HG03135 (cell line): ENCODE data around the gene NELFCD.
"Not testable (repeated sequence)": the region's sequence is repeated elsewhere in the genome, so short reads cannot be mapped to it uniquely, and the experiment has no call there.

Source experiments
- ATAC-seq: cut with Tn5 transposase; IDR thresholded peaks from one replicate; pipeline ENCODE4 v1.9.1; 2021; ENCODE audit warnings: mild to moderate bottlenecking, moderate library complexity; ENCODE audit not compliant: unreplicated experiment

Gene NELFCD, protein sequence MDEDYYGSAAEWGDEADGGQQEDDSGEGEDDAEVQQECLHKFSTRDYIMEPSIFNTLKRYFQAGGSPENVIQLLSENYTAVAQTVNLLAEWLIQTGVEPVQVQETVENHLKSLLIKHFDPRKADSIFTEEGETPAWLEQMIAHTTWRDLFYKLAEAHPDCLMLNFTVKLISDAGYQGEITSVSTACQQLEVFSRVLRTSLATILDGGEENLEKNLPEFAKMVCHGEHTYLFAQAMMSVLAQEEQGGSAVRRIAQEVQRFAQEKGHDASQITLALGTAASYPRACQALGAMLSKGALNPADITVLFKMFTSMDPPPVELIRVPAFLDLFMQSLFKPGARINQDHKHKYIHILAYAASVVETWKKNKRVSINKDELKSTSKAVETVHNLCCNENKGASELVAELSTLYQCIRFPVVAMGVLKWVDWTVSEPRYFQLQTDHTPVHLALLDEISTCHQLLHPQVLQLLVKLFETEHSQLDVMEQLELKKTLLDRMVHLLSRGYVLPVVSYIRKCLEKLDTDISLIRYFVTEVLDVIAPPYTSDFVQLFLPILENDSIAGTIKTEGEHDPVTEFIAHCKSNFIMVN

DNA sequence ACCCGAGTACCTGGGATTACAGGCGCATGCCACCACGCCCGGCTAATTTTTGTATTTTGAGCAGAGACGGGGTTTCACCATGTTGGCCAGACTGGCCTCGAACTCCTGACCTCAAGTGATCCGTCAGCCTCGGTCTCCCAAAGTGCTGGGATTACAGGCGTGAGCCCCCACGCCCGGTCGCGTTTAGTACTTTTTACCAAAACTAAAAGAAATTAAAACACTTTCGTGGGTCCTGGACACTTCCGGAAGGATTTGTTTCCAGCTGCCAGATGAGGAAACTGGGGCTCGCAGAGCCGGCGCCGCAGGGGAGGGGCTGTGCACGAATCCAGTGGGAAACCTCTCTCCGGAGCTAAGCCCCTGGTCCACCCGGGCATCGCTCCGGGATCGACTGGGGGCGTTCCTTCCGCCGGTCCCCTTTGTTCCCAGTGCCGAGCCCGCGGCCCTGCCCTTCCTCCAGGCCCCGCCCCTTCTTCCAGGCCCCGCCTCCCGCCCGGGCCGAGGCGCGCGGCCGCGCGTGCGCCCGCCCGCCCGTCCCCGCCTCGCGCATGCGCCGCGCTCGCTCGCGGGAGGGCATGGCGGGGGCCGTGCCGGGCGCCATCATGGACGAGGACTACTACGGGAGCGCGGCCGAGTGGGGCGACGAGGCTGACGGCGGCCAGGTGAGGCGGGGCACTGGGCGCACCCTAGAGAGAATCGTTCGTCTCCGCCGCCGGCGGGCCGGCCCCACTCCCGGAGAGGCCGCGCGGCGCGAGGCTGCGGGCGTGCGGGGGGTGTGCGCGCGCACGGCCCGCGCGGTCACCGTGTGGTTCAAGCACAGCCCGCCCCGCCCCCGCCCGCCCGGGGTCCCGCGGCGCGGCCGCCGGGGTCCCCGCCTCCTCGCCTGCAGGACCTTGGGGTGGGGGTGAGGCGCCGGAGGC, at the start of gene NELFCD:
NELFCD (plus strand) TSS at position 546 of the 917 bp plus-strand sequence; CDS start at position 600, 54 bp downstream.
- ATAC-seq = peak; percentile 81

DNA sequence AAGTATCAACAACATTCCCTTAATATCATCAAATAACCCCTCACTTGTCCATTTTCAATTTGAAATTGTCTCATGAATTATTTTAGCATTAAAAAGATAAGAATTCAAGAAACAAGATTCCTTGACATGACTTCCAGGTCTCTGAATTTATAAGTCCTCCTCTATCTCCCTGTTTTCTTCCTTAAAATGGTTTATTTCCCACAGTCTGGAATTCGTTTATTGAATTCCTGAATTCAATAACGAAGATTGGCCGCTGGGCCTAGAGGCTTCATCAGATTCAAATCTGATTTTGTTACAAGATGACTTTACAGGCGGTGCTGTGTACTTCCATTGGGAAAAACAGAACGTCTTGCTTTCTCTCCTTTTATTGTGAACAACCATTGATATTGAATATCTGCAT, 48.9 kb upstream of the NELFCD start:
- ATAC-seq = no peak

DNA sequence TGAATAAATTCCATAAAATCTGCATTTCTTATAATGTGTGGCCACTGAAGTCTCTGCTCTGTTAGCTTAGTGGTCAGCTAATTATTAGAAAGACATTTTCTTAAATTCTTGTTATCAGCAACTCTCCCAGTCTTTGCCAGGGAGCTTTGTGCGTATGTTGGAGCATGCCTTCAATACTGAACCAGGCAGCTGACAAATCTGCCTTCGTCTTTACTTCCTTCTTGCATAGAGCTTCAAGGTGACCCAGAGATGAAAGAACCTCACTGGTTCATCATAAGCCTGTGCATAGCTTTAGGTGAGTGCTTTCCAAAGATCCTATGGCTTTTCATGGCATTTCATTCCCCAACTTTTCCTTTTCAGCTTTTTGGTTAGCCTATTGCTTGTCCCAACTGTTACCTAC, 43.0 kb upstream of the NELFCD start:
- no peak for ATAC-seq

DNA sequence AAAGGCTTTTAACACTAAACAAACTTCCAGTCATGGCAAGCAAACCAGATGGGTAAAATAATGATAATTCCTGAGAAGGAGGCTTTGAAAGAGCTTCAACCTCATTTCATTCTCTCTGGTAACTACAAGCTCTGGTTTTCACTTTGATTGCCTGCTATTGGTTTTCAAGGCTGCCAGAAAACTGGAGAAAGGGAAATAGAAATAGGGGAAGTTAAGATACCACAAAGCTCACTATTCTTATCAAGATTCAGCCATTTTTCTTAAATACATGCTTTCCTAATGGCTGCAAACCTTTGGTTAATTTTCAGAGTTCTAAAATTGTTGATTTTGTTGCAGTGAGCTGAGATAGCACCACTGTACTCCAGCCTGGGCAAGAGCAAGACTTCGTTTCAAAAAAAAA, 42.5 kb upstream of the NELFCD start:
- ATAC-seq = no peak

DNA sequence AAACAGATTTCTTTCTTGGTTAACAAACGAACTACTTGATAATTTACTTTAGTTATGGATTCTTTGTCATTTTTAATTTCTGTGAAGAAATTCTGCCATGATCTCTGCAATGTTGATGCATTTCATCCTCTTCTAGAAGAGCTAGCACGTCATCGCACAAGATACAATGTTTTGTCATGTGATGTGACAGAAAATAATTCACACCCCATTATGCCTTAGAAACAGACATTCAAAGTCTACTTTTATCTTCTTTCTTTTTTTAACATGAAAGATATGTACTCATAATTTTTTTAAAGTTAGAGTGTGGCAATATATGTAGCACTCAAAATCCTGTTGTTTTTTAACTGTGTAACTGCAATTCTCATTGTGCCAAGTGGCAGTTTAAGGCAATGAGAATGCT, 39.6 kb upstream of the NELFCD start:
- no peak for ATAC-seq

DNA sequence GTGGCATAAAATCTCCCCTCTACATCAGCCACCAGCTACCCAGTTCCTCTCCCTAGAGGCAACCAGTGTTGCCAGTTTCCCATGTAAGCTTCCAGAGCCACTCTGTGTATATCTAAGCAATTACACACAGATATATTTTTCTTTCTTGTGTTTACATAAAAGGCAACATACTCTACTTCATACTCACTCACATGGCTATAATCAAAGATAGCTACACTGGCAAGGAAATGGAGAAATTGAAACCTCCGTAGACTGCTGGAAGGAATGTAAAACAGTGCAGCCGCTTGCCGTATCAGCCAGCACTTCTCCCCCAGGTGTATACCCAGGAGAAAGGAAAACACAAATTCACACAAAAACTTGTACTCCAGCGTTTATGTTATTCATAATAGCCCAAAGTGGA, 38.5 kb upstream of the NELFCD start:
- no peak for ATAC-seq

DNA sequence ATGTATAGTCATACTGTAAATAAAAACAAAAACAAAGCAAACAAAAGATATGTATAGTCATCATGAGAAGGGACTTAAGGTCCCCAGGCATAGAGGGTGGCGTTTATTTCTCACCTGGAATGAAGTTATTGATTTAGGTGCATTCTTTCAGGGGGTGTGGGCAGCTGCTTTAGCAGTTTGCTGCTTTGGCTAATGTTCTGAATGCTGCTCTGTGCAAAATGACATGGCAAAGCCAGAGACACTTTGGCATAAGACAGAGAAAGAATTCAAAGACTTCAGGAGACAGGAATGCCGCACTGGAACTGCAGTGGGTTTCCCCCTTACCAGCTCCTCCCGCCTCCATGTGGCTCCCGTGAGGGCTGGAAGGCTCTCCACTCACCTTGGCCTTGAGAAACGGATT, 36.4 kb upstream of the NELFCD start:
- ATAC-seq = no peak

DNA sequence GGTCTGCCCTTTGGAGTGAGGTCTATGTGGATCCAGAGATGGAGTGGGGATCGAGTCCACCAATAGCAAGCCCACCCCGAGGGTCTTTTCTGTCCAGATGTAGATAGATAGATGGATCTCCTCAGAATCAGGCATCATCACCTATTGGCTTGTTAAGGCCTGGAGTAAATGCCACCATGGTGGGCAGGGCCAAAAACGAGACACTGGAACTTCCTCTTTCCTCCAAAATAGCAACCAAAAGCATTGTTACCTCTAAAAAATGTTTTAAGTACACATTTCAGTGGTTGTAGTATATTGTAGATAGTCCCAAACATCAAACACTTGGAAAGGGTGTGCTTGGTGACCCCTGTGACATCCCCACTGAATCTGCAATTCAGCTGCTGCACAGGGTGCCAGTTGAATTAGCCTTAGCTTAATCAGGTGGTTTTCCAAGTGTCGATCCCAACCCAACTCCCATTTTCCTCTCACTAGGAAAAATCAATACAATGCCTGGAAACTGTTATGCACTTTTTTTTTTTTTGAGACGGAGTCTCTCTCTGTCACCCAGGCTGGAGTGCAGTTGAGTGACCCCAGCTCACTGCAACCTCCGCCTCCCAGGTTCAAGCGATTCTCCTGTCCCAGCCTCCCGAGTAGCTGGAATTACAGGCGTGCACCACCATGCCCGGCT, 35.0 kb upstream of the NELFCD start:
- no peak for ATAC-seq

DNA sequence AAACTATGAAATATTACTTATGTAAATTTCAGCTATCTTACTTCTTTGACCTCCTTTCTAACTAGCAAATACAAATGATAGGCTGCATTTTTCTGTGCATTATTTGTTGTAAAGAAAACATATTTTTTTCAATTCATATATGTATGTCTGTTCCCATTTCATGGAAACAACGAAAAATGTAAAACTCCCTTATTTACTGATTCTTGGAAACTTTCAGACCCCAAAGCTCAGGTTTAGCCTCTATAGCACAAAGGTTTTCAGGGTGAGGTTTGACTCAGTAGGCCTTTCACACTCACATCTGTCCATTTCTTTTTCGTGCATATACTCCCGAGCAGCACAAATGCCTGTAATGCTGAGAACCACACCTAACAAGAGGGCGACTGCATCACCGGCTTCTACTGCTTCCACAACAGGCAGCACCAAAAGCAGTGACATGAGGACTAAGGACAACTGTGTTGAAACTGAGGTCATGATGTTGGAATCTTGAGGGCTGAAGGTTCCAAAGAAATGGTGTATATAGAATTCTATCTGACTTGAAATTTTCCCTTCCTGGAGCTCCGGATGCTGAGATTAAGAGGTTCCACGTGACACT, 33.2 kb upstream of the NELFCD start:
- not testable (repeated sequence) for ATAC-seq

DNA sequence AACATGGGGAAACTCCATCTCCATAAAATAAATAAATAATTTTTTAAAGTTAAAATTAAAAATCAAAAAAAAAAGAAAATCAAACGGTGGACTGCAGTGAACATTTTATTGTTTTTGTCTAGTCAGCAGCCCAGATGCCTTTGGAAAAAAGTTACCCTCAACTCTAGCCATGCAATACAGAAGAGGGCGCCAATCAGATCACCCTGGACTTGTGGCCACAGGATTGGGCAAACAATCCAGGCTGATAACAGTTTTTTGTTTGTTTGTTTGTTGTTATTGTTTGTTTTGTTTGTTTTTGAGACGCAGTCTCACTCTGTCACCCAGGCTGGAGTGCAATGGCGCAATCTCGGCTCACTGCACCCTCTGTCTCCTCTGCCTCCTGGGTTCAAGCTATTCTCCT, 30.5 kb upstream of the NELFCD start:
- no peak for ATAC-seq

DNA sequence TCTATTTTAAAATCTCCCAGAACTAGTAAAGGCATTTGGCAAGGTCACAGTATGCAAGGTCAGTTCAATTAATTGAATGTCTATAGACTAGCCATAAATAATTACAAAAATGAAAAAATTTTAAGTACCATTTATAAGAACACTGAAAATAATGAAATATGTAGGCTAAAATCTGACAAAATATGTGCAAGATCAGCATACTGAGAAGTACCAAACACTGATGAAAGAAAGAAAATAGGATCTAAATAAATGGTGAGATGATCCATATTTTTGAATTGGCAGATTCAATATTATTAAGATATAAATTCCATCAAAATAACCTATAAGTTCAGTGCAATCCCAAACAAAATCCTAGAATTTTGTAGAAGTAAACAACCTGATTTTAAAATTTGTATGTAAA, 28.0 kb upstream of the NELFCD start:
- ATAC-seq = no peak

DNA sequence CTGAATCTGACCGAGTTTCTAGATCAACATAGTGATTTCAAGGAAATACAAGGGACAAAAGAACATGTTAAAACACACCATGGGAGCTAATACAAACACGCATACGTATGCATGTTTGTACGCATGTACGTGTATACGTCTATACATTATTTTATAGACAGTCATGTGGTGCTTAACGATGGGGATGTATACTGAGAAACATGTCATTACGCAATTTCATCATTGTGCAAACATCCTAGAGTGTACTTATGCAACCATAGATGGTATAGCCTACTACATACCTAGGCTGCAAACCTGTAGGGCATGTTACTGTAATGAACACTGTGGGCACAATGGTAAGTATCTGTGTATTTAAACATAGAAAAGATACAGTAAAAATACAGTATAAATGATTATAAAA, 25.0 kb upstream of the NELFCD start:
- ATAC-seq = no peak

DNA sequence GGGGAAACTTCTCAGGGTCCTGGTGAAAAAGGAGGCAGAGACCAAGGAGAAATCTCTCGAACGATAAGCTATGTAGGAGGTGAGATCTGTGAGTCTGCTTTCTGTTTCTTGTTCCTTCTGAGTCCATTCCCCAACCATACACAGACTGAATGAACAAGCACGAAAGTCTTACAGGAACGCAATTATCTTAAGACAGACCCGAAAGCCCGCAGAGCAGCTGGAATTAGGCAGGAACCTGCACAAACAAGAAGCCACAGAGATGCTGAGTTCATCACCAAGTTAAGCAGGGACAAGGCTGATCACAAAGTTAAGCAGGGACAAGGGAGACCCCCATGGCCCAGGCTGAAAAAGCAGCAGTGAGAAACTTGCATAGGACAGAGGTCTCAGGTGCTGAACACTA, 21.4 kb upstream of the NELFCD start:
- no peak for ATAC-seq

DNA sequence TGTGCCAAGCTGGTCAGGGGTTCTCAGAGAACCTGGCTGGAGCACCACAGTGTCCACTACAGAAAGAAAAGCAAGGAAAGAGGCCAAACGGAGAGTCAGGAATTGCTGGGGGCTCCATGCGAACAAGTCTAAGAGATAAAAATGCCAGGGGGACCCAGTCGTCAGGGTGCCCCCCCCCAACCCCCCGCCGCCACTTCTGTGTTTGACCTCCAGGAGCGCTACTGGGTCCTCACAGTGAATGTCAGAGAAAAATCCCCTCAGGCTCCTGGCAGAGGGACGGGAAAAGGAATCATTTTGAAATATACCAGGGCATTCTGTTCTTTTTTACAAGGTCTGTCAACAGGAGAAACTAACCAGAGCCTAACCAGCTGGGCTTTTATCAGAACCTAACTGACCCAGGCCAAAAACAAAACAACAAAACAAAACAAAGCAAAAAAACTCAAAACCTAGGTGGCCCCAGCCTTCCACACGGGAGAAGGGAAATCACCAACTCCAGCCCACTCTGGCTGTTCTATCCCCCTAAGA, 17.9 kb upstream of the NELFCD start:
- no peak for ATAC-seq

DNA sequence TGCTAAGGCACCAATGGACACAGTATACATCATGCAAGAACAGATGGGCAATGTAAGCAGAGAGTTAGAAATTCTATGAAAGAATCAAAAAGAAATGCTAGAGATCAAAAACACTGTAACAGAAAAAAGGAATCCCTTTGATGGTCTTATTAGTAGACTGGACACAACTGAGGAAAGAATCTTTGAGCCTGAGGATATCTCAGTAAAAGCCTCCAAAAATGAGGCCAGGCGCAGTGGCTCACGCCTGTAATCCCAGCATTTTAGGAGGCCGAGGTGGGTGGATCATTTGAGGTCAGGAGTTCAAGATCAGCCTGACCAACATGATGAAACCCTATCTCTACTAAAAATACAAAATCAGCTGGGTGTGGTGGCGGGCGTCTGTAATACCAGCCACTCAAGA, 17.1 kb upstream of the NELFCD start:
- not testable (repeated sequence) for ATAC-seq

DNA sequence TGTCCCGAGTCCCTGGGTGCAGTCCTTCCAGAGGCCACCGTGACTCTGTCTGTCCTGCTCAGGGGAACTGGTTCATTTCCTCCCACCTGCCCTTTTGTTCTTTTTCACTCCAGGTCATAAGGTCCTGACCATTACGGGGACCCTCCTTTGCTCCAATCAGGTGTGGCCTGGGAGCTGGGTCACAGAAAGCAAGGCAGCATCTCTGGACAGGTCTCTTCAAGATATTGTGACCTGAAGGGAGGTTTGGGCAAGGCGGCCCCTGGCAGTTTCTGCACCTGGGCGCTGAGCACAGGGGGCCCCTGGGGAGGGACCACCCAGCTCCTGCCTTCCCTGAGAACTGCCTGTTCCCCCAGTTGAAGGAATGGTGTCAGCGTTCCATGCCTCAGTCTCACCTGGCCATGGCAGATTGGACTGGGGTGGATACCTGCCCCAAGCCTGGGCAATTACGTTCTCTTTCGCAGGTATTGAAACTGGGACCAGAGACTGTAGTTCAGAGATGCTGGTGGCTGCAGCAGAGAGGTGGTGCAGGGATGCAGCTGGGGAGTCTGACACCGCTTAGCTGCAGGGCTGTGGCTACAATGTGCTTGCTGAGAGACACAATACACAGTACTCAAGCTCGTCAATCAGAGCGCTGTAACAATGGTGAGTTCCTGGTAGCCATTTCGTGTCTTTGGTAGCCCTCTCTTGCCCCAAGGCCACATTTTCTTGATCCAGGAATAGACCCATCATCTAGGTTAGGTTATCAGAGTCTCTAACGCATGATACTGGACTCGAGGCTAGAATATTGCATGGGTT, 15.6 kb upstream of the NELFCD start:
- no peak for ATAC-seq

DNA sequence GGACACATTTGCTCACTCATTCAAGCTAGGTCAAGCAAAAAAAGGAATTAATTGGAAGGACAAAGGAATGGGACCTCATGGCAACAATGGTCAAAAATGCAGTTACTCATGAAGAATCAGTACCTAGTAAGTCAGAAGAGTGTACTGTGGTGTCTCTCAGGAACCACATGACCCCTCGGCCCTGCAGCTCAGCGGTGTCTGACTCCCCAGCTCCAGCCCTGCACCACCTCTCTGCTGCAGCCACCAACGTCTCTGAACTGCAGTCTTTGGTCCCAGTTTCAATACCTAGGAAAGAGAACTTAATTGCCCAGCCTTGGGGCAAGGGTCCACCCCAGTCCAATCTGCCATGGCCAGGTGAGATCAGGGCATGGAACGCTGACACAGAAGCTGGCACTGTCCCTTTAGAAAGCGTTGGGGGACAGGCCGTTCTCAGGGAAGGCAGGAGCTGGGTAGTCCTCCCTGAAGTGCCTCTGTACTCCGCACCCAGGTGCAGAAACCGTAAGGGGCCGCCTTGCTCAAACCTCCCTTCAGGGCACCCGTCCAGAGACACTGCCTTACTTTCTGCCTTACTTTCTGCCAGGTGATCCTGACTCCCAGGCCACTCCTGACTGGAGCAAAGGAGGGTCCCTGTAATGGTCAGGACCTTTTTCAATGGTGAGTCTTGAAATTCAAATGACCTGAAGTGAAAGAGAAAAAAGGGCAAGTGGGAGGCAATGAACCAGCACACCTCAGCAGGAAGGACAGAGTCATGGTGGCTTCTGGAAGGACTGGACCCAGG, 13.2 kb upstream of the NELFCD start:
- ATAC-seq = no peak

DNA sequence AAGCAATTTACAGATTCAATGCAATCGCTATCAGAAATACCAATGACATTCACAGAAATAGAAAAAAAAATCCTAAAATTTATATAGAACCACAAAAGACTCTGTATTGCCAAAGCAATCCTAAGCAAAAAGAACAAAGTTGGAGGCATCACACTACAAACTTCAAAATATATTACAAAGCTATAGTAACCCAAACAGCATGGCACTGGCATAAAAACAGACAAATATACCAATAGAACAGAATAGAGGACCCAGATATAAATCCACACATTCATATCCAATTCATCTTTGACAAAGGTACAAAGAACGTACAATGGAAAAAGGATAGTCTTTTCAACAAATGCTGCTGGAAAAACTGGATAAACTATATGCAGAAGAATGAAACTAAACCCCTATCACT, 11.6 kb upstream of the NELFCD start:
- no peak for ATAC-seq

DNA sequence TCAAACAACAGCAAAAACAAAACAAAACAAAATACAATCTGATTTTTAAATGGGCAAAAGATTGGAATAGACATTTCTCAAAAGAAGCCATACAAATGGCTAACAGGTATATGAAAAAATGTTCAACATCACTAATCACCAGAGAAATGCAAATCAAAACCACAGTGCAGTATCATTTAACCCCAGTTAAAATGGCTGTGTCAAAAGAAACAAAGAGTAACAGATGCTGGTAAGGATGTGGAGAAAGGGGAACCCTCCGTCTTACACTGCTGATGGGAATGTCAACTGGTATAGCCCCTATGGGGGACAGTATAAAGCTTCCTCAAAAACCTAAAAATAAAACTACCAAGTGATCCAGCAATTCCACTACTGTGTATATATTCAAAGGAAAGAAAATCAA, 10.9 kb upstream of the NELFCD start:
- ATAC-seq = no peak
